Stimulated activated CD8-positive, alpha-beta memory T cell treated with anti-CD3 and anti-CD28 coated beads, Interleukin-4, amount 100 ng/mL, for 1 hour (primary cell): ENCODE measurements around the gene PACS1.
"Not testable (repeated sequence)": the region's sequence is repeated elsewhere in the genome, so short reads cannot be mapped to it uniquely, and the experiment has no call there.

Experiments used
- DNase-seq, 2 donors: peaks; one replicate each; pipeline ENCODE4 v3.0.0-alpha.2; 2020; ENCODE audit warnings: low read depth in 2 of 2, low spot score in 1 of 2

The PACS1 gene

GRCh38 chr11:66075273-66075672, 5.2 kb downstream of the PACS1 start:
- DNase-seq, result no peak

- no peak for DNase-seq
Observed at GRCh38 chr11:66076561-66076960, 6.5 kb downstream of the PACS1 start.

DNA sequence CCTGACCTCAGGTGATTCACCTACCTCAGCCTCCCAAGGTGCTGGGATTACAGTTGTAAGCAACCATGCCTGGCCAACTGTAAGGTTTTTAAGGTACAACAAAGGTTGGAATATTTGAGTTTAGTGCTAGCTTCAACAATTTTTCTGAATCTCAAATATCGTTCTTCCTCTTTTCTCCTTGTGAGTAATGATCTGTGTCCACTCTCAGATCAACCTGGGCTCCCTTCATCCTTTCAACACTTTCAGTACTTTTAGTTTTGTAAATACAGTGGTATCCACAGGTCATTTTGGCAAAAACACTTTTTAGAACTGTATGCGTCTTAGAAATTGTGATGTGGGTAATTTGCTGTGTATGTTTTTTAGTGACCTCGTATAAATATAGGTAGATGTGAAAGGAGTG, 7.9 kb downstream of the PACS1 start:
- DNase-seq, result no peak

GRCh38 chr11:66078949-66079348, 8.9 kb downstream of the PACS1 start:
- not testable (repeated sequence) for DNase-seq

- DNase-seq, result peak in 1 of 2 donors; percentile 55
Observed at GRCh38 chr11:66080055-66080817, 10.2 kb downstream of the PACS1 start.

GRCh38 chr11:66081505-66081904, 11.4 kb downstream of the PACS1 start:
- peak in 1 of 2 donors; percentile 47 for DNase-seq

DNA sequence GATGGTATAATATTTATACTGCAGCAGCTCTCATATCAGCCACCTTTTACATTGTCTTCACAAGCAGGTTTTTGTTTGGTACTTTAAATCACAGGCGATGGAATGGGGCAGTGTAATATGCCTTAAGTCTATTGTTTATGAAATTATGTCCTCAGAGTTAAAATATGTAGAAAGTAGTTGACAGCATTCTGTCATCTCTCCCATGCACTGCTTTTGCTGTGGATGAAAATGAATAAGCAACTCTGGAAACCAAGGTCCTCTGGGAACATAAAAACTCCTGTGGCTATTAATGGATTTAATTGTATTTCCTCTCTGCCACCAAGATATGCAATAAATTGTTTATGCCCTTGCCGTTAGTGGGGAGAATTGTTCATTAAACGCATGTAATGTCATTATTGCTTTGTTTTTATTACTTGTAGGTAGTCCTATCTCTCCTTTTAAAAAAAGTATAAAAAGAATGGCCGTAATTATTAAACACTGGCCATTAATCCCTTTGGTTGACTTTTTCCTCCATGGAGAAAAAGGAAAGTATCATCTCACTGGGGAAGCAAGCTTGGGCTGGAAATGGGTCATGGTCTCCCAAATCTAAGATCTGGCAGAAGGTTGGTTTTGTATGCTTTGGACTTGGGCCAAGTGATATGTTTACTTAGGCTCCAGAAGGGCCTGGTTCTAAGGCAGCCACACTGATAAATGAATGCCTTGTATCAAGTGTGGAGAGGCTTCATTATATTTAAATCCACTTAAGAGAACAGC, 13.1 kb downstream of the PACS1 start:
- no peak for DNase-seq

DNA sequence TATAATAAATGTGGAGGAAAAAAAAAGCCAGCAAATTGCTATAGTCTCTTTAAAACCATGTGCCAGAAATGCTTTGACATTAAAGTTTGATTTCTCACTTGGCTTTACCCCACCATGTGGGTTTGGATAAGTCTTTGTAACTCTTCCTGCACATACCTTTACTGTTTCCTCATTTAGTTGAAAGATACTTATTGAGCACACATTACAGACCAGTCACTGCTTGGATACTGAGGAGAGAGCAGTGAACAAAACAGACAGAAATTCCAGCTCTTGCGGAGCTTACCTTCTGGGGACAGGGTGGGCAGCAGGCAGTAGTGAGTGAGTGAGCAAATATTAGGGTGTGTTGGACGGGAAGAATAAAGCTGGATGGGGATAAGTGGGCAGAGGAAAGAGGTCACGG, 13.7 kb downstream of the PACS1 start:
- DNase-seq, result no peak

GRCh38 chr11:66084821-66085475, 14.9 kb downstream of the PACS1 start:
- DNase-seq, result no peak

DNA sequence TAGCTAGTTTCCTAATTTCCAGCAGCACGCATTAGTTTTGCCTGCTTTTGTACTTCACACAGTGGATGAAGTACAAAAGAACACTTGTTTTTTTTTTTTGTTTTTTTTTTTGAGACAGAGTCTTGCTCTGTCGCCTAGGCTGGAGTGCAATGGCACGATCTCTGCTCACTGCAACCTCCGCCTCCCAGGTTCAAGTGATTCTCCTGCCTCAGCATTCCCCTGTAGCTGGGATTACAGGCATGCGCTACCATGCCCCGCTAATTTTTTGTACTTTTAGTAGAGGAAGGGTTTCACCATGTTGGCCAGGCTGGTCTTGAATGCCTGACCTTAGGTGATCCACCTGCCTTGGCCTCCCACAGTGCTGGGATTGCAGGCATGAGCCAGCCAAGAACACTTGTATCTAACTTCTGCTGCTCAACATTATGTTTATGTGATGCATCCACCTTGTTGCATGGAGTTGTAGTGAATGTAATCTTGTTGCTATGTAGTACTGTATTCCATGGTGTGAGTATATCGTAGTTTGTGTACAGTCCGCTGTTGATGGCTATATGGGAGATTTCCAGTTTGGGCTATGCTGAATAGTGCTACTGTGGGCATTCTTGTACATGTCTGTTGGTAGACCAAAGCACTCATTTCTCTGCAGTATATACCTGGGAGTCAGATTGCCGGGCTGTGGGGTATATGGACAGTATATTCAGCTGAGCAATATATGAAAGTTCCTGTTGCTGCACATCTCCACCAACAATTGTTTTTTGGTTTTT, 17.3 kb downstream of the PACS1 start:
- no peak for DNase-seq

DNA sequence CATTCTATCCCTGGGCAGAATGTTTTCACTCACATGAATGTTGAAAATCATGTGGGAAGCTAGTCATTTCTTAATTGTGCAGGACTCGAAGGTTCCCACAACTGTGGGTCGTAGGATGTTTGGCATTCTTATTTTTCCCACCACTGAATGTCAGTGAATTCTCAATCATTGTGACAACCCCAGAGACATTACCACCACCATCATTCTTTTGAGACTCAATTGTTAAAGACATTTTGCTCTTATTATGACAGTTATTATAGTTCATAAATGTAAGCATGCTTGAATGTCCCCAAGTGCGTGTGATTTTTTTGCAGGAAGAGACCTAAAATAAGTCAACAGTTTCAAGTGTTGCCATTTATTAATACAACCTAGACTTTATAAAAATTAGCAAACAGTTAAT, 19.0 kb downstream of the PACS1 start:
- no peak for DNase-seq

- DNase-seq, result no peak
Observed at GRCh38 chr11:66090288-66090687, 20.2 kb downstream of the PACS1 start.

DNA sequence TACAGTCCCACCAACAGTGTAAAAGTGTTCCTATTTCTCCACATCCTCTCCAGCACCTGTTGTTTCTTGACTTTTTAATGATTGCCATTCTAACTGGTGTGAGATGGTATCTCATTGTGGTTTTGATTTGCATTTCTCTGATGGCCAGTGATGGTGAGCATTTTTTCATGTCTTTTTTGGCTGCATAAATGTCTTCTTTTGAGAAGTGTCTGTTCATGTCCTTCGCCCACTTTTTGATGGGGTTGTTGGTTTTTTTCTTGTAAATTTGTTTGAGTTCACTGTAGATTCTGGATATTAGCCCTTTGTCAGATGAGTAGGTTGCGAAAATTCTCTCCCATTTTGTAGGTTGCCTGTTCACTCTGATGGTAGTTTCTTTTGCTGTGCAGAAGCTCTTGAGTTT, 22.1 kb downstream of the PACS1 start:
- DNase-seq, result not testable (repeated sequence)

GRCh38 chr11:66099746-66100145, 29.7 kb downstream of the PACS1 start:
- DNase-seq, result not testable (repeated sequence)

GRCh38 chr11:66100272-66101065, 30.4 kb downstream of the PACS1 start:
- DNase-seq, result peak; percentile 25 to 39

DNA sequence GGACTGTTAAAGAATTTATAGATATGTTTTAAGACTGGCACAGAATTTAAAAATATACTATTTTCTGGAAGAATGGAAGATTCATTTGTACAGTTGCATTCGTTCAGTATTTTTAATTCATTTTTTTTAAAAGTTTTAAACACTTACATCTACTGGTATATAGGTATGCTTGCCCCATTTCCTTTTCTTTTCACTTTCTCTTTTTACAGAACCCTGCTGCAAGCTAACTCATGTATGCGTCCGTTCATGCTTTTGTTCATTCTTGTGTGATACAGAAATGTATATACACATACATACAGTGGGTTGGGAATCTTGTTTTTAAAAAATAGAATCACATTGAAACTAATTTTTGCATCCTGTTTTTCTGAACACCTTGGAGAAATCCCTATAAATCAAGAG, 31.0 kb downstream of the PACS1 start:
- no peak for DNase-seq

GRCh38 chr11:66104057-66104638, 34.1 kb downstream of the PACS1 start:
- DNase-seq, result no peak

- DNase-seq, result no peak
Observed at GRCh38 chr11:66106786-66107599, 36.9 kb downstream of the PACS1 start.
